ENCODE measurements around the gene ANG. TPM values are rescaled to one million over a fixed set of nuclear protein-coding genes. Genes with fewer than 3 reads are reported as not detected.

Gene ANG
- total RNA-seq, 1 experiment from 2014 or later, result 0.71 TPM

- Histone ChIP-seq H3K36me3 (ENCODE audit: insufficient read depth, low read length, poor library complexity, severe bottlenecking) (no peaks in the 10 kb centered on the region), H3K4me3 (ENCODE audit: low read depth, low read length, poor library complexity, severe bottlenecking) (peak overlapping the region; percentile 79), H3K27me3 (replicated peaks; ENCODE audit: insufficient read depth, low read depth, low read length, poor library complexity) (peaks cover 7% of the 10 kb centered on the region), H3K27ac (ENCODE audit: low read depth, low read length, poor library complexity, severe bottlenecking) (no peak overlapping the region), H3K9me3 (ENCODE audit: low read depth, low read length, poor library complexity, severe bottlenecking) (no peaks in the 10 kb centered on the region), H3K4me1 (ENCODE audit: insufficient read depth, low read length, poor library complexity, severe bottlenecking) (peaks cover 14% of the 10 kb centered on the region)
- CTCF ChIA-PET, result no interaction called here
- POLR2A ChIA-PET (ENCODE audit: low non-redundant PET), result no interaction called here
- DNase-seq (ENCODE audit: low spot score), result no peak
- BruUV-seq (replicated peaks), result no TSS peak
- TF ChIP-seq EZH2 (IDR thresholded peaks at IDR 0.05; ENCODE audit: borderline replicate concordance, low read depth, low read length, poor library complexity, severe bottlenecking), result no peak
- TF ChIP-seq, protein P1, sequence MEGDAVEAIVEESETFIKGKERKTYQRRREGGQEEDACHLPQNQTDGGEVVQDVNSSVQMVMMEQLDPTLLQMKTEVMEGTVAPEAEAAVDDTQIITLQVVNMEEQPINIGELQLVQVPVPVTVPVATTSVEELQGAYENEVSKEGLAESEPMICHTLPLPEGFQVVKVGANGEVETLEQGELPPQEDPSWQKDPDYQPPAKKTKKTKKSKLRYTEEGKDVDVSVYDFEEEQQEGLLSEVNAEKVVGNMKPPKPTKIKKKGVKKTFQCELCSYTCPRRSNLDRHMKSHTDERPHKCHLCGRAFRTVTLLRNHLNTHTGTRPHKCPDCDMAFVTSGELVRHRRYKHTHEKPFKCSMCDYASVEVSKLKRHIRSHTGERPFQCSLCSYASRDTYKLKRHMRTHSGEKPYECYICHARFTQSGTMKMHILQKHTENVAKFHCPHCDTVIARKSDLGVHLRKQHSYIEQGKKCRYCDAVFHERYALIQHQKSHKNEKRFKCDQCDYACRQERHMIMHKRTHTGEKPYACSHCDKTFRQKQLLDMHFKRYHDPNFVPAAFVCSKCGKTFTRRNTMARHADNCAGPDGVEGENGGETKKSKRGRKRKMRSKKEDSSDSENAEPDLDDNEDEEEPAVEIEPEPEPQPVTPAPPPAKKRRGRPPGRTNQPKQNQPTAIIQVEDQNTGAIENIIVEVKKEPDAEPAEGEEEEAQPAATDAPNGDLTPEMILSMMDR (conservative IDR thresholded peaks at IDR 0.05; ENCODE audit: low read depth, low read length), result no peak
- intact Hi-C loops (cut with micrococcal nuclease; ENCODE audit: unreplicated experiment), result loop anchor here (5.0 kb wide), 3 partner anchors 218 to 353 kb away; partner anchors contain the start of genes PIP4P1 and TEP1
These were observed 8.2 kb upstream of the ANG start for GRCh38 chr14:20680363-20680762.

DNA sequence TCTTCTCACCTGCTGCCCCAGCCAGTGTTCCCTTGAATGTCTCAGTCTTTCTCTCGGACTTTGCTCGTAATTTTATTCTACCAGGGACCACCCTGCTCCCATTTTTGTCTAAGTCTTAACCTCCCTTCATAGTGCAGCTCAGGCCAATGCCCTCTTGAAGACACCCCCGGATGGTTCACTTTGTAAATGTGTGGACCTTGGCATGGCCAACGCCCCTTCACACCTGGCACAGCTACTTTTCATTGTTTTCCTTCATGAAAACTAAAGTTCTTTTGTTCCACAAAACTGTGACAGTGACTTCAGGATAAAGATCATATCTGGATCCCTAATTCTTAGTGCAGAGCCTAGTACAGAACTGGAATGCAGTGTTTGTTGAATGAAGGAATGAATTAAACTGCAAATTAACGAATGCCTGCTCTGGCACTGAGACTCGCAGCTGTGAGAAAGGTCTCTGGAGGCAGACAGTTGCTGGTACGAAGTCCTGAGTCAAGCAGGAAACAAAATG, 7.7 kb upstream of the ANG start:
- H3K4me3 ChIP-seq (ENCODE audit: low read depth, low read length, poor library complexity, severe bottlenecking), result peak overlapping the region; percentile 79
- H3K4me1 ChIP-seq (ENCODE audit: insufficient read depth, low read length, poor library complexity, severe bottlenecking), result peaks cover 16% of the 10 kb centered on the region
- no peaks in the 10 kb centered on the region for H3K36me3 ChIP-seq (ENCODE audit: insufficient read depth, low read length, poor library complexity, severe bottlenecking)
- ChIA-PET CTCF (interaction anchor here (0.5 to 1.9 kb wide), 4 partner anchors 10 to 338 kb away, joined by 5 to 14 read pairs (median 6); partner anchors contain the start of gene PARP2), POLR2A (ENCODE audit: low non-redundant PET) (no interaction called here)
- BruUV-seq (replicated peaks), result no TSS peak
- TF ChIP-seq EZH2 (IDR thresholded peaks at IDR 0.05; ENCODE audit: borderline replicate concordance, low read depth, low read length, poor library complexity, severe bottlenecking), result no peak
- TF ChIP-seq, protein P1 (conservative IDR thresholded peaks at IDR 0.05; ENCODE audit: low read depth, low read length), result no peak
- H3K27me3 ChIP-seq (replicated peaks; ENCODE audit: insufficient read depth, low read depth, low read length, poor library complexity), result peaks cover 2% of the 10 kb centered on the region
- DNase-seq (ENCODE audit: low spot score), result no peak
- intact Hi-C loops (cut with micrococcal nuclease; ENCODE audit: unreplicated experiment), result loop anchor here (1.0 to 5.0 kb wide), 5 partner anchors 18 to 354 kb away; partner anchors contain the start of genes PIP4P1 and TEP1
- no peaks in the 10 kb centered on the region for H3K9me3 ChIP-seq (ENCODE audit: low read depth, low read length, poor library complexity, severe bottlenecking)
- H3K27ac ChIP-seq (ENCODE audit: low read depth, low read length, poor library complexity, severe bottlenecking), result peak overlapping the region; percentile 96

DNA sequence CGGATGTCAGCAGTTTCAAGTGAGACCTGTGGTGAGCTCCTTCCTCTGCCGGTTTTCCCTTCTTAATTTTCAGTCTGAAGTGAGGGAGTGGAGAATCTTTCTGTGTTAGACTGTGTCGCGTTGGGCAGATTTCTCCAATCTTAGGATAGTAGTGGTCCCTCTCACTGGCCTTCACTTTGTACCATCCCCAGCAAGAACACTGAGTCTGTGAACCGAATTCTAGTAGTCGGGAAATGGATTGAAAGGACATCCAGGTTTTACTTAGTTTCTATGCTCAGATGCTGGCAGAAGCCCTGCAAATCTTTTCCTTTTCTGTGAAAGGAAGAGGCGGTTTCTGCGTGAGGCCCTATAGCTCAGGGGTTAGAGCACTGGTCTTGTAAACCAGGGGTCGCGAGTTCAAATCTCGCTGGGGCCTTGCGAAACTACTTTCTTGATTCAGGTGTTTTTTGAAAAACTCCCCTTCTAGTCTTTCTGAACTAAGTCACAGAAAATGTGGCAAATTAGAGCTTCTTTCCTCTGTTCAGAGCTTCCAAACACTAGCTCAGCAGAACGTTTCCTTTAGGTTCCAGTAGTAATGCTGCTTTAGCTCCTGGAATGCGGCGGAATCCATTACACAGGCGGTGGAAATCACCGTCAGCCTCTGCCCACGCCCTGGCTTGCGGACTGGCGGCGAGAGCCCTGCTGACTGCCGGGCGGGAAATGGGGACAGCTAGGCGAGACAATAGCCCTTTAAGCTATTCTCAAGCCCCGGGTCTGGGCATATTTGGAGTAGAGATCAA, 7.0 kb upstream of the ANG start:
- BruUV-seq (replicated peaks), result no TSS peak
- no peaks in the 10 kb centered on the region for H3K9me3 ChIP-seq (ENCODE audit: low read depth, low read length, poor library complexity, severe bottlenecking)
- ChIA-PET CTCF (interaction anchor here (0.5 to 1.9 kb wide), 4 partner anchors 10 to 338 kb away, joined by 5 to 14 read pairs (median 6); partner anchors contain the start of gene PARP2), POLR2A (ENCODE audit: low non-redundant PET) (no interaction called here)
- no peak for TF ChIP-seq EZH2 (IDR thresholded peaks at IDR 0.05; ENCODE audit: borderline replicate concordance, low read depth, low read length, poor library complexity, severe bottlenecking)
- TF ChIP-seq, protein P1 (conservative IDR thresholded peaks at IDR 0.05; ENCODE audit: low read depth, low read length), result no peak
- intact Hi-C loops (cut with micrococcal nuclease; ENCODE audit: unreplicated experiment), result loop anchor here (1.0 to 5.0 kb wide), 6 partner anchors 18 to 354 kb away; partner anchors contain the start of genes PARP2, PIP4P1 and TEP1
- peak overlapping the region; percentile 79 for H3K4me3 ChIP-seq (ENCODE audit: low read depth, low read length, poor library complexity, severe bottlenecking)
- peak overlapping the region; percentile 96 for H3K27ac ChIP-seq (ENCODE audit: low read depth, low read length, poor library complexity, severe bottlenecking)
- no peaks in the 10 kb centered on the region for H3K36me3 ChIP-seq (ENCODE audit: insufficient read depth, low read length, poor library complexity, severe bottlenecking)
- H3K27me3 ChIP-seq (replicated peaks; ENCODE audit: insufficient read depth, low read depth, low read length, poor library complexity), result no peaks in the 10 kb centered on the region
- H3K4me1 ChIP-seq (ENCODE audit: insufficient read depth, low read length, poor library complexity, severe bottlenecking), result peaks cover 16% of the 10 kb centered on the region
- DNase-seq (ENCODE audit: low spot score), result peak; percentile 95

Data from A673 (cell line).